Body of pancreas (tissue), 4 donors: ENCODE data around the gene NDUFA13. TPM values are rescaled to one million over a fixed set of nuclear protein-coding genes. Genes with fewer than 3 reads are reported as not detected.

Experiments used
- ATAC-seq: fragments of 150-250 bp; one replicate; pipeline ENCODE4 v1.9.1; 2016
- DNase-seq, 4 donors: peaks; one replicate each; pipeline ENCODE4 v3.0.0-alpha.2; 2019
- H3K27ac ChIP-seq, 4 donors: fragments of 200-600 bp; sonication (generic); 1 replicate in 3 of 4; 2 replicates in 1 of 4; pipeline versions ENCODE4 v1.5.1 to v1.6.1; 2016 to 2019; ENCODE audit warnings: mild to moderate bottlenecking in 1 of 4, mixed read lengths in 1 of 4, moderate library complexity in 1 of 4
- H3K27me3 ChIP-seq, 2 donors: fragments of 200-600 bp; sonication (generic); one replicate each; pipeline ENCODE4 v1.6.0; 2016; ENCODE audit warnings: mild to moderate bottlenecking in 1 of 2
- H3K36me3 ChIP-seq, 2 donors: fragments of 200-600 bp; sonication (generic); replicated peaks in 1 of 2; 2 replicates each; pipeline ENCODE4 v1.5.1; 2016; ENCODE audit warnings: low read depth in 2 of 2; ENCODE audit not compliant: insufficient read depth in 1 of 2
- H3K4me1 ChIP-seq: fragments of 200-600 bp; sonication (generic); one replicate; pipeline ENCODE4 v1.6.0; 2016
- H3K4me3 ChIP-seq, 2 donors: fragments of 200-600 bp; sonication (generic); 1 replicate in 1 of 2; 2 replicates in 1 of 2; pipeline ENCODE4 v1.5.1; 2016 to 2019
- H3K9me3 ChIP-seq, 3 donors: fragments of 200-600 bp; sonication (generic); 1 replicate in 2 of 3; 2 replicates in 1 of 3; pipeline ENCODE4 v1.5.1; 2016
- POLR2A ChIP-seq, 3 donors: fragments of 450-650 bp; IDR thresholded peaks; one replicate each; pipeline ENCODE4 v1.6.1; 2016; ENCODE audit warnings: antibody characterized with exemption in 3 of 3, mild to moderate bottlenecking in 2 of 3
- whole genome bisulfite sequencing, 2 donors: methylation state at CpG; one replicate each; pipeline ENCODE4 v1.1.5; 2017; 5-methylcytosine and 5-hydroxymethylcytosine counted together
- intact Hi-C: fragments of 100-400 bp; cut with DNase I; formaldehyde crosslinking; loops from one replicate; pipeline ENCODE4 v1.15.1; 2023
- total RNA-seq, 2 donors: library from RNA; depleted of rRNA; stranded (reverse); fragments of >200 nt; gene quantifications; one replicate each; pipeline ENCODE4 v1.1.0, GENCODE V29; 2016
- TF ChIP-seq, protein P1 (sequence below), 7 experiments: fragments of 450-650 bp in 4 of 7; fragments of 200-600 bp in 3 of 7; sonication (generic) in 3 of 7; IDR thresholded peaks; one replicate each; pipeline ENCODE4 v1.5.1; 2016 to 2019; ENCODE audit warnings: antibody characterized with exemption in 7 of 7

NDUFA13 gene
- total RNA-seq, 2 donors from 2014 or later: 32.0 to 38.4 TPM

DNA sequence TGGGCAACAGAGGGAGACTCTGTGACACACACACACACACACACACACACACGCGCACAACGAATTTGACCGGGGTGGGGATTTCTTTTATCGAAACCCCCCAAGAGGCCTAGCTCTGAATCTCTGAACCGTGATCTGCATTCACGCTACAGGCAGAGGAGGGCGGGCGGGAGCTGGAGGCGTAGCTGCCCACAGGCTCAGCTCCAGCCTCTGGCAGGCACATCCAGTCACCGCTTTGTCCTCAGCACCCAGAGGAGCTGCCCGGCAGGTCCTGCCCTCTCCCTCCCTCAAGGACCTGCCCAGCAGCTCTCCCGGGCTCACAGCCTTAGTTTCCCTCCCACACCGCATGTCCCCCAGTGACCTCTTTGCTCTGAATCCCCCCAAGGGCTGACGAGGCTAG, 42.0 kb downstream of the NDUFA13 start:
- no peak overlapping the region for H3K4me3 ChIP-seq
- H3K4me1 ChIP-seq: no peaks in the 10 kb centered on the region
- intact Hi-C loops: no loop called here
- 51 to 75% methylated on average over 7 to 15 of the region's 15 CpGs for WGBS, 2 donors
- no peak overlapping the region for H3K27ac ChIP-seq
- no peaks in the 10 kb centered on the region for H3K9me3 ChIP-seq
- DNase-seq: no peak
- no peak for TF ChIP-seq POLR2A (IDR thresholded peaks at IDR 0.05)
- TF ChIP-seq, protein P1, sequence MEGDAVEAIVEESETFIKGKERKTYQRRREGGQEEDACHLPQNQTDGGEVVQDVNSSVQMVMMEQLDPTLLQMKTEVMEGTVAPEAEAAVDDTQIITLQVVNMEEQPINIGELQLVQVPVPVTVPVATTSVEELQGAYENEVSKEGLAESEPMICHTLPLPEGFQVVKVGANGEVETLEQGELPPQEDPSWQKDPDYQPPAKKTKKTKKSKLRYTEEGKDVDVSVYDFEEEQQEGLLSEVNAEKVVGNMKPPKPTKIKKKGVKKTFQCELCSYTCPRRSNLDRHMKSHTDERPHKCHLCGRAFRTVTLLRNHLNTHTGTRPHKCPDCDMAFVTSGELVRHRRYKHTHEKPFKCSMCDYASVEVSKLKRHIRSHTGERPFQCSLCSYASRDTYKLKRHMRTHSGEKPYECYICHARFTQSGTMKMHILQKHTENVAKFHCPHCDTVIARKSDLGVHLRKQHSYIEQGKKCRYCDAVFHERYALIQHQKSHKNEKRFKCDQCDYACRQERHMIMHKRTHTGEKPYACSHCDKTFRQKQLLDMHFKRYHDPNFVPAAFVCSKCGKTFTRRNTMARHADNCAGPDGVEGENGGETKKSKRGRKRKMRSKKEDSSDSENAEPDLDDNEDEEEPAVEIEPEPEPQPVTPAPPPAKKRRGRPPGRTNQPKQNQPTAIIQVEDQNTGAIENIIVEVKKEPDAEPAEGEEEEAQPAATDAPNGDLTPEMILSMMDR (IDR thresholded peaks at IDR 0.05): no peak
- H3K27me3 ChIP-seq: no peaks in the 10 kb centered on the region
- H3K36me3 ChIP-seq: no peaks in the 10 kb centered on the region
- ATAC-seq: no peak

DNA sequence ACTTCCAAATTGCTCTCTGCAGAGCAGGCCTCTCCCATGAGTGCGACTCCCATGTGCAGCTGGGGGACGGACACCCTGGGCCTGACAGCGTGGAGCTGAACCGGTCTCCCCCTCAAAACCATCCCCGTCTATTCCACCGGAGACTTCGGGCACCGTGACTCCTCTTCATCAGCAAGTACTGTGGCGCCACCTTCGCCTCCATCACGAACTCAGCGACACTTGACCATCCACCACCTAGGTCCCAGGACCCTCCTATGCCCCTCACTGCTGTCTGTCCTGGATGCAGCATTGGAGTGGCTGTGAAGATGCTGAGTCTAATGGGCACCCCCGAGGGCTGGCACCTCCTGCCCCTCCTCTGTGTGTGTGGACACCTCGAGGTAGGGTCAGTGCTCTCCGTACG, 42.6 kb downstream of the NDUFA13 start:
- Histone ChIP-seq H3K27ac (no peak overlapping the region), H3K9me3 (no peaks in the 10 kb centered on the region), H3K27me3 (no peaks in the 10 kb centered on the region), H3K4me1 (no peaks in the 10 kb centered on the region), H3K4me3 (no peak overlapping the region), H3K36me3 (no peaks in the 10 kb centered on the region)
- intact Hi-C loops: no loop called here
- no peak for DNase-seq
- ATAC-seq: no peak
- WGBS, 2 donors: 75 to 84% methylated on average over 13 to 16 of the region's 16 CpGs
- no peak for TF ChIP-seq POLR2A (IDR thresholded peaks at IDR 0.05)
- TF ChIP-seq, protein P1 (IDR thresholded peaks at IDR 0.05): no peak

DNA sequence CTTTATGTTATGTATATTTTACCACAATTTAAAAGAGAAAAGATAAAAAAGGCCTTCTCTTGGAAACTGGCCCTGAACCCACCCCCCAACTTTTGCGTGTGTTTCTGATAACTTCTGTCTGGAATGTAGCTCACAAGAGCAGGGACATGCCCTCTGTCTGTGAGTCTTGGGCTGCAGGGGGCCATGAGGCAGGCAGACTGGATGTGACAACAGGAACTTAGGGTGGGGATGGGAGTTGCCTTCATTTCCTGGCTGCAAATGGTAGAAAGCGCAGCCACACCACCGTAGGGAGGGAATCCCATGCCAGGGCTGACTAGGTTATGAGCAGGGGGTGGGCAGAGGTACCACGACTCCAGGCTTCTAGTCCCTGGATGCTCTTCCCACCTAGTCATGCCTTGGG, 43.9 kb downstream of the NDUFA13 start:
- no peaks in the 10 kb centered on the region for H3K36me3 ChIP-seq
- DNase-seq (no peak), ATAC-seq (no peak)
- H3K4me1 ChIP-seq: no peaks in the 10 kb centered on the region
- H3K4me3 ChIP-seq: no peak overlapping the region
- intact Hi-C loops: no loop called here
- no peak overlapping the region for H3K27ac ChIP-seq
- 46 to 57% methylated on average over 1 to 4 of the region's 4 CpGs for WGBS, 2 donors
- no peak for TF ChIP-seq POLR2A (IDR thresholded peaks at IDR 0.05)
- TF ChIP-seq, protein P1 (IDR thresholded peaks at IDR 0.05): no peak
- no peaks in the 10 kb centered on the region for H3K27me3 ChIP-seq
- H3K9me3 ChIP-seq: no peaks in the 10 kb centered on the region

DNA sequence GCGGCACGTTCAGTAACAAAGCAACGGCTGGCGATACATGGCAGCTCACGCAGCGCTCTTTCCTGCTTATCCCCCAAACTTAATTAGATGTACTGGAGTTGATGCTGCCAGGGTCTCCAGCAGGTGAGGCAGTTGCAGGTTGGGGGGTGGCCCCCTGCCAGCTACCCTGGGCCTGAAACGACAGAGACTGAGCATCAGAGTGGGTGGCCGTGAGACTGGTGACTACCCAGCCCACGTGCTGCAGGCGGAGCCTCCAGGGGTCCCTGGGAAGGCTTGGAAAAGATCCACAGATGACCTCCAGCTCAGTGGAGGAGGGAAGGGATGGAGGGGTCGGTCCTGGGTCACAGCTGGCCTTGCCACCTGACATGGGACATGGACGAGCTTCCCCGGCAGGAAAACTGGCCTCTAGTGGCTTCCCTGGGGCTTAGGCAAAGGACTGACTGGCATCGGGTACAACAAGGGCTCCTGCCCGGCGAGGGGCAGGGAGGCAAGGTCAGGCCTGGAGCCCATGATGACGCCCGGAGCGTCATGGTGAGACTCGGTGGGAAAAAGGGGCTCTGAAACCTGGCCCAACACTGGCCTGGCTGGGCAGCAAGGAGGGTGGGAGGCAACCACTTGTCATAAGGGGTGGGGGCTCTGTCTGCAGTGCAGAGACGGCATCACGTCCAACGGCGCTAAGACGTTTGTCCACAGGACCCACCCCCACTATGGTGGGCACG, 46.1 kb downstream of the NDUFA13 start:
- H3K4me1 ChIP-seq: no peaks in the 10 kb centered on the region
- no peaks in the 10 kb centered on the region for H3K27me3 ChIP-seq
- no peaks in the 10 kb centered on the region for H3K36me3 ChIP-seq
- 71 to 76% methylated on average over 14 to 25 of the region's 26 CpGs for WGBS, 2 donors
- DNase-seq: no peak
- H3K4me3 ChIP-seq: no peak overlapping the region
- intact Hi-C loops: no loop called here
- no peak for TF ChIP-seq POLR2A (IDR thresholded peaks at IDR 0.05)
- TF ChIP-seq, protein P1 (IDR thresholded peaks at IDR 0.05): no peak
- H3K27ac ChIP-seq: no peak overlapping the region
- no peaks in the 10 kb centered on the region for H3K9me3 ChIP-seq
- no peak for ATAC-seq
